IPS-15b (cell line): ENCODE data around the gene RPL39L.

Source experiments
- H3K27me3 ChIP-seq: one replicate; pipeline ENCODE4 v1.6.1; 2013; ENCODE audit warnings: low read length; ENCODE audit not compliant: control insufficient read depth, insufficient read depth
- H3K36me3 ChIP-seq: one replicate; pipeline ENCODE4 v1.6.1; 2013; ENCODE audit warnings: low read length; ENCODE audit not compliant: control insufficient read depth, insufficient read depth
- H3K4me1 ChIP-seq: one replicate; pipeline ENCODE4 v1.6.1; 2013; ENCODE audit warnings: mild to moderate bottlenecking, low read length; ENCODE audit not compliant: control insufficient read depth, insufficient read depth
- H3K4me3 ChIP-seq: one replicate; pipeline ENCODE4 v1.5.1; 2013; ENCODE audit warnings: low read depth, low read length
- H3K9ac ChIP-seq: one replicate; pipeline ENCODE4 v1.6.1; 2013; ENCODE audit warnings: low read depth, mild to moderate bottlenecking, low read length
- H3K9me3 ChIP-seq: one replicate; pipeline ENCODE4 v1.6.1; 2013; ENCODE audit warnings: mild to moderate bottlenecking, low read length; ENCODE audit not compliant: control insufficient read depth, insufficient read depth

Gene RPL39L

GRCh38 chr3:187085021-187085666 lies 54.2 kb downstream of the RPL39L start:
- Histone ChIP-seq H3K9ac (no peak overlapping the region), H3K36me3 (no peaks in the 10 kb centered on the region), H3K4me3 (no peak overlapping the region), H3K4me1 (peaks cover 2% of the 10 kb centered on the region), H3K9me3 (no peaks in the 10 kb centered on the region), H3K27me3 (no peaks in the 10 kb centered on the region)

GRCh38 chr3:187084580-187084979 lies 54.7 kb downstream of the RPL39L start:
- H3K4me1 ChIP-seq, result peaks cover 2% of the 10 kb centered on the region
- no peak overlapping the region for H3K4me3 ChIP-seq
- no peaks in the 10 kb centered on the region for H3K9me3 ChIP-seq
- H3K9ac ChIP-seq, result no peak overlapping the region
- H3K36me3 ChIP-seq, result no peaks in the 10 kb centered on the region
- H3K27me3 ChIP-seq, result no peaks in the 10 kb centered on the region

DNA sequence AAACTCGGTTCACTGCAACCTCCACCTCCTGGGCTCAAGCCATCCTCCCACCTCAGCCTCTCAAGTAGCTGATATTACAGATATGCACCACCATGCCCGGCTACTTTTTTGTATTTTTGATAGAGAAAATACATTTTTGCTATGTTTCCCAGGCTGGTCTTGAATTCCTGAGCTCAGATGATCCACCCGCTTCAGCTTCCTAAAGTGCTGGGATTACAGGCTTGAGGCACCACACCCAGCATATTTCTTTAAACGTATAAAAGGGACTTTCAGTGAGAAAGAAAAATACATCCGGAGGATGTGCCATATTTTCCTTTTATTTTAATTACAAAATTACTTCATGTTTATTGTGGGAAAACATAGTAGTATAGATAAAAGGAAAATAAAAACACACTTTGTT lies 55.2 kb downstream of the RPL39L start:
- no peak overlapping the region for H3K9ac ChIP-seq
- H3K36me3 ChIP-seq, result no peaks in the 10 kb centered on the region
- no peak overlapping the region for H3K4me3 ChIP-seq
- H3K4me1 ChIP-seq, result peaks cover 2% of the 10 kb centered on the region
- H3K9me3 ChIP-seq, result no peaks in the 10 kb centered on the region
- H3K27me3 ChIP-seq, result no peaks in the 10 kb centered on the region

GRCh38 chr3:187082758-187083375 lies 56.4 kb downstream of the RPL39L start:
- no peak overlapping the region for H3K4me3 ChIP-seq
- H3K9me3 ChIP-seq, result no peaks in the 10 kb centered on the region
- H3K36me3 ChIP-seq, result no peaks in the 10 kb centered on the region
- peaks cover 2% of the 10 kb centered on the region for H3K4me1 ChIP-seq
- H3K9ac ChIP-seq, result no peak overlapping the region
- H3K27me3 ChIP-seq, result no peaks in the 10 kb centered on the region

GRCh38 chr3:187080799-187081450 lies 58.4 kb downstream of the RPL39L start:
- H3K9me3 ChIP-seq, result no peaks in the 10 kb centered on the region
- no peaks in the 10 kb centered on the region for H3K27me3 ChIP-seq
- H3K36me3 ChIP-seq, result peaks cover 6% of the 10 kb centered on the region
- no peak overlapping the region for H3K9ac ChIP-seq
- peaks cover 2% of the 10 kb centered on the region for H3K4me1 ChIP-seq
- H3K4me3 ChIP-seq, result no peak overlapping the region

DNA sequence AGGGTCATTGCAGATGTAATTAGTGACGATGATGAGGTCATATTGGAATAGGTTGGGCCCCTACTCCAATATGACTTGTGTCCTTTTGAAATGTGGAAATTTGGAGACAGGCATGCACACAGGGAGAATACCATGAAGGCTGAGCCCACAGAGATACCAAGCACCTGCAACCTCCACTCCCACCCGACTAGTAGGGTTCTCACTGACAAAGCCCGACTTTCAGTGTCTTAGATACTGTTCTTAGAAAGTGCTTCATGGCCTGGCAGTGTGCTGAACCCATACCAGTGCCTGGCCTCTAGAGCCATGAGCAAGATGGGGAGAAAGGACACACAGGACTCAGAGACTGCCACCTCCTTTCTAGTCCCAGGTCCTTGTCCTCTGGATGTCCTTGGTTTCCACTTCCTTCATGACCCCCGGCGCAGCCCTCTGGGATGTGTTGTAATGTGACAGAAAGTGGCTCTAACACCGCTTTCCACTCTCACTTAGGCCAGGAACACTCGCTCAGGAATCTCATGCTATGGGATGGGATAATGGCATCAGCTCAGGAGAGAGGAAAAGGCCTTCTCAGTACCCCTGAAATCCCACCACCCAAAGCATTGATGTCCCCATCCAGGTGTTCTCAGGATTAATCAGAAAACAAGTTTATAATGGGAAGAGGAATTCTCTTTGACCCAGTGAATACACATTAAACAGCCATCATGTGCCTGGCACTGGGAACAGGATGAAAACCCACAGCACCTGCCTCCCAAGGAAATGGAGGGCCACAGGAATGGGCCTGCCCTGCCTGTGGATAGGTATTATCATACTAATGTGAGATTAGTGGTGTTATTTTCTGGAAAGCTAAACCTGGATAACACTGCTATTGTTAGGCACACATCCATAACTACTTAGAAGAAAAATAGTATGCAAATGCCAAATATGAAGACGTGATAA lies 59.9 kb downstream of the RPL39L start:
- peaks cover 19% of the 10 kb centered on the region for H3K36me3 ChIP-seq
- no peak overlapping the region for H3K9ac ChIP-seq
- no peak overlapping the region for H3K4me3 ChIP-seq
- no peaks in the 10 kb centered on the region for H3K4me1 ChIP-seq
- H3K27me3 ChIP-seq, result no peaks in the 10 kb centered on the region
- H3K9me3 ChIP-seq, result no peaks in the 10 kb centered on the region

DNA sequence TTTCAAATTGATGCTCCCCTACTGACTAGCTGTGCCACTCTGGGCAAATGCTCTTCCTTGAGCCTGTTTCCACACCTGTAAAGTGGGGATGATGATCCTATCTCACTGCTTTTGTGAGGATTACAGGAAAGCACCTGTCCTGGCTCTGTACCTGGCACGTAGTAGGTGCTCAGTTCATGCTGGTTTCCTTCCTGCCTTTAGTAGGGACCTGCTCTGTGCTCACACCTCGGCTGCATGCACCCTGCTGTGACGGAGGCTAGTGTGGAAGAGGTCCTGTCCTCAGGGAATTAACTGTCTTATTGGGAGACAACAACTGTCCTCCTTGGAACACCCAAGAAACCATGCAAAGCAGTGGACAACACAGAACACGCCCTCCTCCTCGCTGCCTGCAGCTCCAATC lies 61.8 kb downstream of the RPL39L start:
- Histone ChIP-seq H3K9ac (no peak overlapping the region), H3K36me3 (peaks cover 32% of the 10 kb centered on the region), H3K27me3 (no peaks in the 10 kb centered on the region), H3K9me3 (no peaks in the 10 kb centered on the region), H3K4me3 (no peak overlapping the region), H3K4me1 (peaks cover under 1% of the 10 kb centered on the region)

DNA sequence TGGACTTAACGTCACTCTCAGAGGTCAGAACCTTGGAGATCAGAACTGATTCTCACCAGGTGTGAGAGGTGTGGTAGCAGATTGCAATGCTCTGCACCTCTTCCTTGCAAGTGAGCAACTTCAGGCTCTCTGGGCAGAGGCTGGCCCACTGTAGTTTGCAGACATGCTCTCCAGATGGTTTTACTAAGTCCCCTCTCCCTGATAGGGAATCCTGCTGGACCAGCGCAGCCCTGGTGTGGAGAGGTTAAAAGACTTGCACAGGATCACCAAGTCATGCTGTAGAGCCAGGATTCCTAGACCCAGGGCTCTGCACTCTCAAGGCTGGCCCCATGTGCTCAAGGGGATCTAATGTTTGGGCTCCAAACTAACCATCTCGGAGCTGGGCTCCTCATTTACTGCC lies 62.2 kb downstream of the RPL39L start:
- H3K27me3 ChIP-seq, result no peaks in the 10 kb centered on the region
- H3K9ac ChIP-seq, result no peak overlapping the region
- H3K4me1 ChIP-seq, result peaks cover 5% of the 10 kb centered on the region
- peaks cover 33% of the 10 kb centered on the region for H3K36me3 ChIP-seq
- H3K9me3 ChIP-seq, result no peaks in the 10 kb centered on the region
- no peak overlapping the region for H3K4me3 ChIP-seq

- Histone ChIP-seq H3K27me3 (no peaks in the 10 kb centered on the region), H3K4me1 (peaks cover 8% of the 10 kb centered on the region), H3K9ac (no peak overlapping the region), H3K9me3 (no peaks in the 10 kb centered on the region), H3K36me3 (peaks cover 33% of the 10 kb centered on the region), H3K4me3 (no peak overlapping the region)
Observed at GRCh38 chr3:187076297-187076696, 63.0 kb downstream of the RPL39L start.

DNA sequence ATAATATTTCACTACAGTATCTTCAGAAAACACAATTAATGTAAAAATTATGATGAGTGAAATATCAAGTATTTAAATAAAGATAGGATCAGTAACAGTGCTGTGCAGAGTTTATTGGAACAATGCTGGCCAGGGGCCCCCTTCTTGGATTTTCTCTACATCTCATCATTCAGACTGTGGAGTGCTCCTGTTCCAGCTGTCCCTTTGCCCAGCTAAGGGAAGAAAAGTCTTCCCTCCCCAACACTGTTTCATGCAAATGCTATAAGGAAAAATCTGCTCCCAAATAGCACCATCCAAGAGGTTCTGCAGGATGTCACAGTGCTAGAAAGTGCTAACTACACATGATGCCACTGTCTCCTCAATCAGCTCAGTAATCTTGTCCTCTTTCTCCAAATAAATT lies 64.5 kb downstream of the RPL39L start:
- Histone ChIP-seq H3K27me3 (no peaks in the 10 kb centered on the region), H3K4me3 (no peak overlapping the region), H3K4me1 (peaks cover 8% of the 10 kb centered on the region), H3K9me3 (no peaks in the 10 kb centered on the region), H3K9ac (no peak overlapping the region), H3K36me3 (peaks cover 35% of the 10 kb centered on the region)

GRCh38 chr3:187073581-187074098 lies 65.7 kb downstream of the RPL39L start:
- no peaks in the 10 kb centered on the region for H3K27me3 ChIP-seq
- no peak overlapping the region for H3K4me3 ChIP-seq
- no peaks in the 10 kb centered on the region for H3K9me3 ChIP-seq
- H3K36me3 ChIP-seq, result peaks cover 35% of the 10 kb centered on the region
- H3K9ac ChIP-seq, result no peak overlapping the region
- H3K4me1 ChIP-seq, result peaks cover 8% of the 10 kb centered on the region
